Dendritic cell treated with granulocyte-macrophage colony-stimulating factor and Interleukin-4, amounts not matched to agents 40 ng/mL and 50 ng/mL, for 4 days (primary cell): ENCODE measurements around the gene PLAGL2.

ENCODE experiments used
- H3K27ac Mint-ChIP-seq: one replicate; pipeline ENCODE4 v1.8.0; 2022; ENCODE audit warnings: mild to moderate bottlenecking, mixed read lengths
- H3K27me3 Mint-ChIP-seq: one replicate; pipeline ENCODE4 v1.8.0; 2022; ENCODE audit warnings: mild to moderate bottlenecking, mixed read lengths
- H3K36me3 Mint-ChIP-seq: one replicate; pipeline ENCODE4 v1.8.0; 2022; ENCODE audit warnings: low read depth, mixed read lengths
- H3K4me1 Mint-ChIP-seq: one replicate; pipeline ENCODE4 v1.8.0; 2022; ENCODE audit warnings: low read depth, mixed read lengths
- H3K4me3 Mint-ChIP-seq: one replicate; pipeline ENCODE4 v1.8.0; 2022; ENCODE audit warnings: mild to moderate bottlenecking, moderate library complexity, mixed read lengths
- H3K9me3 Mint-ChIP-seq: one replicate; pipeline ENCODE4 v1.8.0; 2022; ENCODE audit warnings: mixed read lengths
- intact Hi-C: fragments of 100-400 bp; cut with micrococcal nuclease; formaldehyde crosslinking; loops from one replicate; pipeline ENCODE4 v1.15.0; 2022

PLAGL2 gene

DNA sequence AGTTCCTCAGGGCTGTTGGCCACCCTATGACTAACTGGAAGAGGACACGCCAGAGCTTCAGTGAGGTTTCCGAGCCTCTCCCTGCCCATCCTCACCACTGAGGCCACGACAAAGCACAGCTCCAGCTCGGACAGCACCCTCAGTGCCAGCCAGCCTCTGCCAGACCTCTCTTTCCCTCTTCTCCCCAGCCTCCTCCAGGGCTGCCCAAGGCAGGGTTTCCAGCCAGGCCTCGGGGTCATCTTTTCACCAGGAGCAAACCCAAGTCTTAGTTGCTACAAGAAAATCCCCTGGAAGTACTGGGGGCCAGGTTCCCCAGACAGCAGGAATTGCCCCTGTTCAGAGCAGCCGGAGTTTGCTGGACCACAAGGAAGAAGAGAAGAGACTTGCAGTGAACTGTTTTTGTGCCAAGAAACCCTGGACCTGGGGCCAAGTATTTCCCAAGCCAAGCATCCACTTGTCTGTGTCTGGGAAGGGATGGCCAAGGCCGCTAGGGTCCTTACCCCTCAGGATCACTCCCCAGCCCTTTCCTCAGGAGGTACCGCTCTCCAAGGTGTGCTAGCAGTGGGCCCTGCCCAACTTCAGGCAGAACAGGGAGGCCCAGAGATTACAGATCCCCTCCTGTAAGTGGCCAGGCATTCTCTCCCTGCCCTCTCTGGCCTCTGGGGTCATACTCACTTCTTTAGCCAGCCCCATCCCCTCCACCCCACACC, 41.6 kb downstream of the PLAGL2 start:
- Mint-ChIP-seq H3K36me3 (peaks cover 69% of the 10 kb centered on the region), H3K4me3 (no peak overlapping the region), H3K9me3 (no peaks in the 10 kb centered on the region), H3K4me1 (peaks cover 6% of the 10 kb centered on the region), H3K27ac (no peak overlapping the region), H3K27me3 (no peaks in the 10 kb centered on the region)
- intact Hi-C loops: no loop called here

DNA sequence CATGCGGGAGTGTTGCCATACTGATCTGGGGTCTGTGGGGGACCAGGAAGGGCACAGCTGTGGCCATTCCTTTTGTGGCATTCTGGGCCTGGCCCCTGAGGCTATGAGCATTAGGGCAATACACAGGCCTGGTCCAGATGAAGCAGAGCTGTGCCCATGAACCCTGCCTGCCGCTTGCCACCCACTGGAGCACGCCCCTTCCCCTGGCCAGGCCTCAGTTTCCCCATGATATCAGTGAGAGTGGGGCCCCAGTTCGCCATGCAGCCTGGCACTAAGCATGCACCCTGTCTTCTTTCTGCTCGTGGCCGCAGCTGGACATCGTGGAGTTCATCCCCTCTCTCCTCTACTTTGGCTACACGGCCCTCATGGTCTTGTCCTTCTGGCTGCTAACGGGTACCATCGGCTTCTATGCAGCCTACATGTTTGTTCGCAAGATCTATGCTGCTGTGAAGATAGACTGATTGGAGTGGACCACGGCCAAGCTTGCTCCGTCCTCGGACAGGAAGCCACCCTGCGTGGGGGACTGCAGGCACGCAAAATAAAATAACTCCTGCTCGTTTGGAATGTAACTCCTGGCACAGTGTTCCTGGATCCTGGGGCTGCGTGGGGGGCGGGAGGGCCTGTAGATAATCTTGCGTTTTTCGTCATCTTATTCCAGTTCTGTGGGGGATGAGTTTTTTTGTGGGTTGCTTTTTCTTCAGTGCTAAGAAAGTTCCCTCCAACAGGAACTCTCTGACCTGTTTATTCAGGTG, 42.4 kb downstream of the PLAGL2 start:
- intact Hi-C loops: no loop called here
- H3K27me3 Mint-ChIP-seq: no peaks in the 10 kb centered on the region
- no peak overlapping the region for H3K27ac Mint-ChIP-seq
- peaks cover 6% of the 10 kb centered on the region for H3K4me1 Mint-ChIP-seq
- H3K36me3 Mint-ChIP-seq: peaks cover 78% of the 10 kb centered on the region
- H3K9me3 Mint-ChIP-seq: no peaks in the 10 kb centered on the region
- no peak overlapping the region for H3K4me3 Mint-ChIP-seq

DNA sequence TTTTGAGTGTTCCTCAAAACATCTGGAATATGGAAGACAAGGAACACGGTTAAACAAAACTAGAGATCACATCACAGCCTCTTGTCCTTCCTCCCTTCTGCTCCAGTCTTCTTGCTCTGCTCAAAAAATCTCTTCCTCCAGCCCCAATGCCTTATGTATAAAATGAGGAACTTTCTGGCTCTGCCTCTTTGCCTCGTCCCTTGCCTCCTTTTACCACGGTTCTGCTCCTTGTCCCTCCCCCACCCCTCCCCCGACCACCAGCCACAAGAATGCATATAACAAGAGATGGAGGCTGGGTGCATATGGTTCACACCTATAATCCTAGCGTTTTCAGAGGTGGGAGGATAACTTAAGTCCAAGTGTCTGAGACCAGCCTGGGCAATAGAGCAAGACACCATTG, 43.6 kb downstream of the PLAGL2 start:
- Mint-ChIP-seq H3K27me3 (no peaks in the 10 kb centered on the region), H3K27ac (no peak overlapping the region), H3K36me3 (peaks cover 90% of the 10 kb centered on the region), H3K9me3 (no peaks in the 10 kb centered on the region), H3K4me3 (no peak overlapping the region), H3K4me1 (peaks cover 6% of the 10 kb centered on the region)
- intact Hi-C loops: no loop called here

GRCh38 chr20:32162351-32162750, 45.2 kb downstream of the PLAGL2 start:
- H3K9me3 Mint-ChIP-seq: no peaks in the 10 kb centered on the region
- no peak overlapping the region for H3K27ac Mint-ChIP-seq
- peaks cover 100% of the 10 kb centered on the region for H3K36me3 Mint-ChIP-seq
- intact Hi-C loops: no loop called here
- H3K27me3 Mint-ChIP-seq: peaks cover 3% of the 10 kb centered on the region
- H3K4me1 Mint-ChIP-seq: peaks cover 3% of the 10 kb centered on the region
- no peak overlapping the region for H3K4me3 Mint-ChIP-seq

DNA sequence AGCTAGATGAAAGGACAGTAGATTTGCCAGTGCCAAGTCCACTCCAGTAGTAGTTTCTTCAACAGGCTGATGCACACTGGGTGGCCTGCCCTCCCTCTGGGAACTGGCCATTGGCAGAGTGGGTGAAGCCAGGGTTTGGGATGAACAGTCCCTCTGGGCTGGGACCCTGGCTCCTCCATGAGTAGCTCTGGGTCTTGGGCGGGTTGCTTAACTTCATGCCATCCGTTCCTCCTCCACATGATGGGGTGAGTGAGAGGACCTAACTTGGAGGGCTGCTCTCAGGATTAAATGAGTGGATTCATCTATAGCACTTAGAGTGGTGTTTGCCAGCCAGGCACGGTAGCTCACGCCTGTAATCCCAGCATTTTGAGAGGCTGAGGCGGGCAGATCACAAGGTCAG, 47.2 kb downstream of the PLAGL2 start:
- no peak overlapping the region for H3K27ac Mint-ChIP-seq
- intact Hi-C loops: no loop called here
- H3K9me3 Mint-ChIP-seq: no peaks in the 10 kb centered on the region
- H3K36me3 Mint-ChIP-seq: peaks cover 94% of the 10 kb centered on the region
- H3K4me3 Mint-ChIP-seq: no peak overlapping the region
- peaks cover 14% of the 10 kb centered on the region for H3K4me1 Mint-ChIP-seq
- H3K27me3 Mint-ChIP-seq: peaks cover 10% of the 10 kb centered on the region

- no peak overlapping the region for H3K27ac Mint-ChIP-seq
- H3K36me3 Mint-ChIP-seq: peaks cover 93% of the 10 kb centered on the region
- H3K9me3 Mint-ChIP-seq: no peaks in the 10 kb centered on the region
- peaks cover 10% of the 10 kb centered on the region for H3K27me3 Mint-ChIP-seq
- intact Hi-C loops: loop anchor here (5.0 kb wide), 1 partner anchor 42 kb away; no protein-coding TSS in a partner anchor
- no peak overlapping the region for H3K4me3 Mint-ChIP-seq
- H3K4me1 Mint-ChIP-seq: peaks cover 20% of the 10 kb centered on the region
These were observed 47.7 kb downstream of the PLAGL2 start for GRCh38 chr20:32159766-32160221.

DNA sequence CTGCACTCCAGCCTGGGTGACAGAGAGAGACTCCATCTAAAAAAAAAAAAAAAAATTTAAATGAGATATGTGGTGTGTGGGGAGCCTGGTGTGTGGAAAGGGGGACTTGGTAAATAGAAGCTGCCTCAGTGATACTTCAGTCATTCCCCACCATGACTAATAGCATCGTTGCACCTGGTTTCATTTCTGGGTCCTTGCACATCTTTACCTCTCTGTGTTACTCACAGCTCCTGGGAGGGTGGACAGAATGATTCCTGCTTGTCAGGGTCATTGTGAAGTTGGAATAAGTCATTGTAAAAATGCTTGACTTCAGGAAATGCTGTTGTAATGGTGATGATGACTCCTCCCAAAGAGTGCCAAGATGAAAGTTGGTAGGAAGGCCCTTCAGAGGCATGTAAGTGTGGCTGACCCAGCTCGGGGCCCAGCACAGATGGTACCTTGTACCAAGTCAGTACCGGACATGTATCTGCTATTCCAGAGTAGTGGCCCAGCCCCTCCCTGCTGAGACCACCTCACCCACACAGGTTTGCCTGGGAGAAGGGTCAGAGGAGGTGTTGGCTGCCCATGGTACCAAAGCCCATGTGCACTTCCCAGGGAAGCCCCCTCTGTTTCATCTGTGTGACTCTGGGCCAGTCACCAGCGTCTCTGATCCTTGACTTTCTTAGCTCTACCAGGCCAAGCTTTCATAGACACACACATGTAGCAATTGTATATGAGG, 48.4 kb downstream of the PLAGL2 start:
- H3K4me1 Mint-ChIP-seq: peaks cover 24% of the 10 kb centered on the region
- no peaks in the 10 kb centered on the region for H3K9me3 Mint-ChIP-seq
- intact Hi-C loops: loop anchor here (5.0 kb wide), 1 partner anchor 42 kb away; no protein-coding TSS in a partner anchor
- no peak overlapping the region for H3K27ac Mint-ChIP-seq
- H3K27me3 Mint-ChIP-seq: peaks cover 10% of the 10 kb centered on the region
- H3K36me3 Mint-ChIP-seq: peaks cover 93% of the 10 kb centered on the region
- no peak overlapping the region for H3K4me3 Mint-ChIP-seq

DNA sequence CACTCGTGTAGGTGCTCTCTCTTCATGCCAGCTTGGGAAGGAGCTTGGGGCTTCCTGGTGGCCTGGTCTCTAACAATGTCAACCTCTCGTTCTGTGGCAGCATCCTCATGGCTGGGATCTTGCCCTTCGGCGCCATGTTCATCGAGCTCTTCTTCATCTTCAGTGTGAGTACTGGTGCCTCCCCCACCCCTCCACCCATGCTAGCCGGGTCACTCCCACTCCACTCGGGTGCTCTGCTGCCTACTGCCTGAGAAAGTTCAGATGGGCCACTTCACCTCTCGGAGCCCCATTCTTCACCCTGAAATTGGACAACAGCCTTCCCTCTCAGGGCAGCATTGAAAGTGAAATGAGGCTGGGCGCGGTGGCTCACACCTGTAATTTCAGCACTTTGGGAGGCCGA, 49.2 kb downstream of the PLAGL2 start:
- peaks cover 93% of the 10 kb centered on the region for H3K36me3 Mint-ChIP-seq
- H3K27me3 Mint-ChIP-seq: peaks cover 10% of the 10 kb centered on the region
- H3K27ac Mint-ChIP-seq: no peak overlapping the region
- H3K4me1 Mint-ChIP-seq: peaks cover 24% of the 10 kb centered on the region
- intact Hi-C loops: loop anchor here (5.0 kb wide), 1 partner anchor 41 kb away; no protein-coding TSS in a partner anchor
- no peaks in the 10 kb centered on the region for H3K9me3 Mint-ChIP-seq
- H3K4me3 Mint-ChIP-seq: no peak overlapping the region

- H3K27me3 Mint-ChIP-seq: peaks cover 11% of the 10 kb centered on the region
- H3K27ac Mint-ChIP-seq: peak overlapping the region; percentile 61
- peaks cover 26% of the 10 kb centered on the region for H3K4me1 Mint-ChIP-seq
- peaks cover 93% of the 10 kb centered on the region for H3K36me3 Mint-ChIP-seq
- intact Hi-C loops: loop anchor here (5.0 kb wide), 1 partner anchor 40 kb away; no protein-coding TSS in a partner anchor
- no peaks in the 10 kb centered on the region for H3K9me3 Mint-ChIP-seq
- H3K4me3 Mint-ChIP-seq: no peak overlapping the region
These were observed 49.9 kb downstream of the PLAGL2 start for GRCh38 chr20:32157611-32158010.

GRCh38 chr20:32155017-32155981, 52.2 kb downstream of the PLAGL2 start:
- peak overlapping the region; percentile 68 for H3K27ac Mint-ChIP-seq
- H3K36me3 Mint-ChIP-seq: peaks cover 93% of the 10 kb centered on the region
- peaks cover 16% of the 10 kb centered on the region for H3K27me3 Mint-ChIP-seq
- peaks cover 37% of the 10 kb centered on the region for H3K4me1 Mint-ChIP-seq
- intact Hi-C loops: loop anchor here (2.0 to 5.0 kb wide), 2 partner anchors 38 to 52 kb away; partner anchors contain the start of genes PLAGL2 and POFUT1
- H3K9me3 Mint-ChIP-seq: no peaks in the 10 kb centered on the region
- peak overlapping the region; percentile 35 for H3K4me3 Mint-ChIP-seq

- intact Hi-C loops: loop anchor here (2.0 kb wide), 1 partner anchor 53 kb away; the partner anchor contains the start of genes PLAGL2 and POFUT1
- H3K27ac Mint-ChIP-seq: no peak overlapping the region
- no peak overlapping the region for H3K4me3 Mint-ChIP-seq
- H3K36me3 Mint-ChIP-seq: peaks cover 92% of the 10 kb centered on the region
- H3K9me3 Mint-ChIP-seq: no peaks in the 10 kb centered on the region
- H3K4me1 Mint-ChIP-seq: peaks cover 37% of the 10 kb centered on the region
- H3K27me3 Mint-ChIP-seq: peaks cover 16% of the 10 kb centered on the region
These were observed 53.8 kb downstream of the PLAGL2 start for GRCh38 chr20:32153771-32154170.

DNA sequence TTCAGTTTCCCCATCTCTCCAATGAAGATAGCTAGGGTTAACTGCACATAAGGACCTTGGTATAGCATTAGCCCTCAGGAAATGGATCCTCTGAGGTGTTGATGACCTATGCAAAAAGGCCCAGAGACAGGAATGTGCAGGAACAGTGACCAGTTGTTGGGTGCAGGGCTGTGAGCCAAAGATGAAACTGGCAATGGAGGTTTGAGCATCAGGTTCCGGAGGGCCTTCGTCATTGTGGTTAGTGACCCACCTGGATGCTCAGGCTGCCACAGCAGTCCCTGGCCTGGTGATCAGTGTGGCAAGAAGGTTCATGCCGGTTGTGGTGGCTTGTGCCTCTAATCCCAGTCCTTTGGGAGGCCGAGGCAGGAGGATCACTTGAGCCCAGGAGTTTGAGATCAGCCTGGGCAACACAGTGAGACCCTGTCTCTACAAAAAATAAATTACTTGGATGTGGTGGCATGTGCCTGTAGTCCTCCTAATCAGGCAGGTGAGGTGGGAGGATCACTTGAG, 54.3 kb downstream of the PLAGL2 start:
- no peaks in the 10 kb centered on the region for H3K9me3 Mint-ChIP-seq
- no peak overlapping the region for H3K27ac Mint-ChIP-seq
- H3K4me1 Mint-ChIP-seq: peaks cover 37% of the 10 kb centered on the region
- peaks cover 16% of the 10 kb centered on the region for H3K27me3 Mint-ChIP-seq
- H3K36me3 Mint-ChIP-seq: peaks cover 88% of the 10 kb centered on the region
- intact Hi-C loops: no loop called here
- H3K4me3 Mint-ChIP-seq: no peak overlapping the region
